H9 (cell line): Measurements from ENCODE around the gene CHDH. TPM values are rescaled to one million over a fixed set of nuclear protein-coding genes. Genes with fewer than 3 reads are reported as not detected.

Source experiments
- DNase-seq: peaks from one replicate; pipeline ENCODE4 v3.0.0-alpha.2; 2017
- H2AFZ ChIP-seq: one replicate; pipeline ENCODE4 v1.6.1; 2013; ENCODE audit warnings: mild to moderate bottlenecking, low read length, control low read depth, moderate library complexity
- H2AK5ac ChIP-seq: 2 replicates; pipeline ENCODE4 v1.6.1; 2013; ENCODE audit warnings: low read length, control low read depth, mixed read lengths; ENCODE audit not compliant: insufficient read length
- H2BK120ac ChIP-seq: one replicate; pipeline ENCODE4 v1.6.1; 2013; ENCODE audit warnings: low read depth, mild to moderate bottlenecking, low read length, control low read depth, inconsistent platforms; ENCODE audit not compliant: poor library complexity, severe bottlenecking
- H2BK12ac ChIP-seq: 2 replicates; pipeline ENCODE4 v1.6.1; 2013; ENCODE audit warnings: low read length, control low read depth, mixed read lengths, low read depth; ENCODE audit not compliant: insufficient read length
- H2BK15ac ChIP-seq: 2 replicates; pipeline ENCODE4 v1.6.1; 2013; ENCODE audit warnings: low read depth, low read length, control low read depth
- H2BK20ac ChIP-seq: one replicate; pipeline ENCODE4 v1.6.1; 2013; ENCODE audit warnings: low read depth, mild to moderate bottlenecking, low read length, control low read depth, inconsistent platforms; ENCODE audit not compliant: poor library complexity, severe bottlenecking
- H2BK5ac ChIP-seq: 2 replicates; pipeline ENCODE4 v1.6.1; 2013; ENCODE audit warnings: low read length, control low read depth, mixed read lengths; ENCODE audit not compliant: insufficient read length
- H3K14ac ChIP-seq: 2 replicates; pipeline ENCODE4 v1.6.1; 2013; ENCODE audit warnings: low read length, control low read depth; ENCODE audit not compliant: insufficient read depth
- H3K18ac ChIP-seq: 2 replicates; pipeline ENCODE4 v1.6.1; 2013; ENCODE audit warnings: low read depth, mild to moderate bottlenecking, mixed read lengths, low read length, control low read depth; ENCODE audit not compliant: insufficient read length
- H3K23ac ChIP-seq: 2 replicates; pipeline ENCODE4 v1.6.1; 2013; ENCODE audit warnings: low read length, control low read depth, mixed read lengths, low read depth; ENCODE audit not compliant: insufficient read length
- H3K23me2 ChIP-seq: 2 replicates; pipeline ENCODE4 v1.6.1; 2013; ENCODE audit warnings: low read depth, mild to moderate bottlenecking, mixed read lengths, low read length, control low read depth; ENCODE audit not compliant: insufficient read length, poor library complexity, severe bottlenecking
- H3K27ac ChIP-seq: 2 replicates; pipeline ENCODE4 v1.5.1; 2013; ENCODE audit warnings: low read length, control low read depth, mixed read lengths, low read depth; ENCODE audit not compliant: insufficient read length
- H3K27me3 ChIP-seq: 2 replicates; pipeline ENCODE4 v1.6.1; 2013; ENCODE audit warnings: low read length, control low read depth, inconsistent platforms; ENCODE audit not compliant: insufficient read depth
- H3K4ac ChIP-seq: 2 replicates; pipeline ENCODE4 v1.6.1; 2013; ENCODE audit warnings: low read depth, mild to moderate bottlenecking, control low read depth, inconsistent platforms, low read length, moderate library complexity
- H3K4me1 ChIP-seq: 2 replicates; pipeline ENCODE4 v1.6.1; 2013; ENCODE audit warnings: low read length, control low read depth, inconsistent platforms; ENCODE audit not compliant: insufficient read depth
- H3K4me2 ChIP-seq: 2 replicates; pipeline ENCODE4 v1.6.1; 2013; ENCODE audit warnings: low read length, control low read depth, mixed read lengths; ENCODE audit not compliant: insufficient read length, insufficient read depth
- H3K56ac ChIP-seq: 2 replicates; pipeline ENCODE4 v1.6.1; 2013; ENCODE audit warnings: low read depth, mild to moderate bottlenecking, mixed read lengths, low read length, control low read depth; ENCODE audit not compliant: insufficient read length
- H3K79me1 ChIP-seq: 2 replicates; pipeline ENCODE4 v1.6.1; 2013; ENCODE audit warnings: low read depth, mild to moderate bottlenecking, moderate library complexity, low read length, control low read depth, inconsistent platforms; ENCODE audit not compliant: insufficient read depth, poor library complexity, severe bottlenecking
- H3K79me2 ChIP-seq: 2 replicates; pipeline ENCODE4 v1.6.1; 2013; ENCODE audit warnings: low read length, control low read depth, inconsistent platforms; ENCODE audit not compliant: insufficient read depth
- H3K9ac ChIP-seq: 2 replicates; pipeline ENCODE4 v1.6.1; 2013; ENCODE audit warnings: low read length, control low read depth, mixed read lengths; ENCODE audit not compliant: insufficient read length; ENCODE audit errors: extremely low read depth
- H3K9me3 ChIP-seq: one replicate; pipeline ENCODE4 v1.6.1; 2013; ENCODE audit warnings: low read depth, low read length, inconsistent platforms; ENCODE audit not compliant: control insufficient read depth
- H3T11ph ChIP-seq: one replicate; pipeline ENCODE4 v1.6.1; 2013; ENCODE audit warnings: mild to moderate bottlenecking, low read length, control low read depth, inconsistent platforms
- H4K20me1 ChIP-seq: one replicate; pipeline ENCODE4 v1.6.1; 2013; ENCODE audit not compliant: control insufficient read depth, insufficient read length, insufficient read depth
- H4K5ac ChIP-seq: 2 replicates; pipeline ENCODE4 v1.6.1; 2013; ENCODE audit warnings: low read depth, mild to moderate bottlenecking, mixed read lengths, low read length, control low read depth; ENCODE audit not compliant: insufficient read length
- H4K8ac ChIP-seq: replicated peaks from 2 replicates; pipeline ENCODE4 v1.6.1; 2013; ENCODE audit warnings: low read length, control low read depth, mixed read lengths, low read depth; ENCODE audit not compliant: insufficient read length
- H4K91ac ChIP-seq: 2 replicates; pipeline ENCODE4 v1.6.1; 2013; ENCODE audit warnings: low read depth, mild to moderate bottlenecking, moderate library complexity, mixed read lengths, low read length, control low read depth; ENCODE audit not compliant: insufficient read length
- H3K27ac Mint-ChIP-seq, 3 experiments: 2 replicates in 2 of 3; 3 replicates in 1 of 3; pipeline ENCODE4 v1.8.0; 2020 to 2021; ENCODE audit warnings: mixed read lengths in 3 of 3, mild to moderate bottlenecking in 1 of 3, moderate library complexity in 1 of 3
- H3K27me3 Mint-ChIP-seq: 2 replicates; pipeline ENCODE4 v1.8.0; 2021; ENCODE audit warnings: low read depth, mild to moderate bottlenecking, moderate library complexity, mixed read lengths
- H3K36me3 Mint-ChIP-seq, 3 experiments: 2 replicates in 2 of 3; 3 replicates in 1 of 3; pipeline ENCODE4 v1.8.0; 2020 to 2021; ENCODE audit warnings: low read depth in 3 of 3, mixed read lengths in 3 of 3; ENCODE audit not compliant: insufficient read depth in 1 of 3
- H3K4me1 Mint-ChIP-seq, 2 experiments: 2 replicates each; pipeline ENCODE4 v1.8.0; 2020; ENCODE audit warnings: mixed read lengths in 2 of 2
- H3K4me3 Mint-ChIP-seq, 2 experiments: 2 replicates in 1 of 2; 3 replicates in 1 of 2; pipeline ENCODE4 v1.8.0; 2020 to 2021; ENCODE audit warnings: mild to moderate bottlenecking in 2 of 2, mixed read lengths in 2 of 2, moderate library complexity in 1 of 2
- H3K9me3 Mint-ChIP-seq, 2 experiments: 2 replicates in 1 of 2; 3 replicates in 1 of 2; pipeline ENCODE4 v1.8.0; 2020; ENCODE audit warnings: mild to moderate bottlenecking in 2 of 2, mixed read lengths in 2 of 2, moderate library complexity in 1 of 2
- CTCF ChIP-seq: fragments of 200-600 bp; sonication (generic); conservative IDR thresholded peaks from 3 replicates; pipeline ENCODE4 v1.8.0; 2021; ENCODE audit warnings: antibody characterized with exemption, mild to moderate bottlenecking
- WGBS: extraction: QIAGEN DNeasy Blood & Tissue Kit; methylation state at CpG from one replicate; pipeline ENCODE4 v1.1.7; 2013; ENCODE audit warnings: missing lambda C conversion rate, low lambda C conversion rate, mixed read lengths; ENCODE audit not compliant: insufficient read length; ENCODE audit errors: extremely low coverage; 5-methylcytosine and 5-hydroxymethylcytosine counted together
- total RNA-seq: library from RNA; stranded (reverse); gene quantifications from 2 replicates; pipeline ENCODE4 v1.2.1, GENCODE V29; 2021

The CHDH gene
- total RNA-seq, 1 experiment from 2014 or later: 11.0 TPM

GRCh38 chr3:53773021-53773436 is 73.2 kb downstream of the CHDH start:
- Histone ChIP-seq H3K18ac (no peak overlapping the region), H4K91ac (no peak overlapping the region), H3T11ph (no peak overlapping the region), H3K4ac (no peak overlapping the region), H3K23me2 (no peaks in the 10 kb centered on the region), H2AK5ac (no peak overlapping the region), H2BK20ac (no peak overlapping the region), H3K23ac (no peak overlapping the region), H4K20me1 (no peaks in the 10 kb centered on the region), H3K9ac (no peak overlapping the region), H2AFZ (no peak overlapping the region), H4K5ac (no peak overlapping the region), H2BK12ac (no peak overlapping the region), H3K9me3 (no peaks in the 10 kb centered on the region), H3K27ac (no peak overlapping the region), H3K4me2 (no peak overlapping the region), H3K4me1 (peaks cover 2% of the 10 kb centered on the region; the same call in 1 of the 2 replicates), H3K56ac (no peak overlapping the region), H2BK15ac (no peak overlapping the region), H3K27me3 (no peaks in the 10 kb centered on the region), H3K14ac (no peak overlapping the region; the same call in 1 of the 2 replicates), H3K79me1 (no peaks in the 10 kb centered on the region), H3K79me2 (no peaks in the 10 kb centered on the region), H2BK5ac (no peak overlapping the region), H2BK120ac (no peak overlapping the region), H4K8ac (no peak overlapping the region)
- peaks cover 36 to 42% of the 10 kb centered on the region in 2 experiments for H3K4me1 Mint-ChIP-seq
- H3K27ac Mint-ChIP-seq: peak overlapping the region in 1 of 3 experiments; percentile 6; a peak in 1 of 7 replicates
- no peak for TF ChIP-seq CTCF
- WGBS: no CpG with 5 or more reads among the region's 5 CpGs
- no peaks in the 10 kb centered on the region for H3K9me3 Mint-ChIP-seq
- H3K27me3 Mint-ChIP-seq: peaks cover 3% of the 10 kb centered on the region; the same call in 1 of the 2 replicates
- no peaks in the 10 kb centered on the region for H3K36me3 Mint-ChIP-seq
- no peak overlapping the region for H3K4me3 Mint-ChIP-seq
- no peak for DNase-seq
